HG02981 (cell line): ENCODE results near the gene CBFA2T2.
"Not testable (repeated sequence)": the region's sequence is repeated elsewhere in the genome, so short reads cannot be mapped to it uniquely, and the experiment has no call there.

ENCODE experiments used
- ATAC-seq: cut with Tn5 transposase; IDR thresholded peaks from one replicate; pipeline ENCODE4 v1.9.1; 2021; ENCODE audit warnings: mild to moderate bottlenecking, moderate library complexity; ENCODE audit not compliant: unreplicated experiment

Gene CBFA2T2

GRCh38 chr20:33541797-33542196 is 51.9 kb downstream of the CBFA2T2 start:
- ATAC-seq = no peak

GRCh38 chr20:33545763-33546162 is 55.9 kb downstream of the CBFA2T2 start:
- ATAC-seq = no peak

GRCh38 chr20:33549229-33549999 is 59.5 kb downstream of the CBFA2T2 start:
- no peak for ATAC-seq

- no peak for ATAC-seq
Measured at GRCh38 chr20:33551778-33552177, 61.9 kb downstream of the CBFA2T2 start.

- ATAC-seq = no peak
Measured at GRCh38 chr20:33552519-33552918, 62.6 kb downstream of the CBFA2T2 start.

GRCh38 chr20:33553516-33553915 is 63.6 kb downstream of the CBFA2T2 start:
- no peak for ATAC-seq

- peak; percentile 91 for ATAC-seq
Measured at GRCh38 chr20:33554914-33555420, 65.1 kb downstream of the CBFA2T2 start.

GRCh38 chr20:33555755-33556154 is 65.9 kb downstream of the CBFA2T2 start:
- no peak for ATAC-seq

GRCh38 chr20:33556246-33556645 is 66.3 kb downstream of the CBFA2T2 start:
- ATAC-seq = no peak

GRCh38 chr20:33558348-33559144 is 68.7 kb downstream of the CBFA2T2 start:
- ATAC-seq = no peak

- ATAC-seq = no peak
Measured at GRCh38 chr20:33559212-33559611, 69.3 kb downstream of the CBFA2T2 start.

- ATAC-seq = no peak
Measured at GRCh38 chr20:33560026-33560425, 70.1 kb downstream of the CBFA2T2 start.

- not testable (repeated sequence) for ATAC-seq
Measured at GRCh38 chr20:33561053-33561452, 71.2 kb downstream of the CBFA2T2 start.

- ATAC-seq = no peak
Measured at GRCh38 chr20:33561692-33562601, 72.1 kb downstream of the CBFA2T2 start.

- ATAC-seq = no peak
Measured at GRCh38 chr20:33563788-33564187, 73.9 kb downstream of the CBFA2T2 start.

- no peak for ATAC-seq
Measured at GRCh38 chr20:33566781-33567603, 77.1 kb downstream of the CBFA2T2 start.

GRCh38 chr20:33567949-33568348 is 78.1 kb downstream of the CBFA2T2 start:
- ATAC-seq = no peak

- ATAC-seq = peak; percentile 43
Measured at GRCh38 chr20:33568378-33568777, 78.5 kb downstream of the CBFA2T2 start.

- ATAC-seq = no peak
Measured at GRCh38 chr20:33568868-33569801, 79.2 kb downstream of the CBFA2T2 start.
